Body of pancreas (tissue), 4 donors: ENCODE data around the gene CTTN. TPM values are rescaled to one million over a fixed set of nuclear protein-coding genes. Genes with fewer than 3 reads are reported as not detected.
"Not testable (repeated sequence)": the region's sequence is repeated elsewhere in the genome, so short reads cannot be mapped to it uniquely, and the experiment has no call there.

Source experiments
- ATAC-seq: fragments of 150-250 bp; one replicate; pipeline ENCODE4 v1.9.1; 2016
- DNase-seq, 4 donors: peaks; one replicate each; pipeline ENCODE4 v3.0.0-alpha.2; 2019
- H3K27ac ChIP-seq, 4 donors: fragments of 200-600 bp; sonication (generic); 1 replicate in 3 of 4; 2 replicates in 1 of 4; pipeline versions ENCODE4 v1.5.1 to v1.6.1; 2016 to 2019; ENCODE audit warnings: mild to moderate bottlenecking in 1 of 4, mixed read lengths in 1 of 4, moderate library complexity in 1 of 4
- H3K27me3 ChIP-seq, 2 donors: fragments of 200-600 bp; sonication (generic); one replicate each; pipeline ENCODE4 v1.6.0; 2016; ENCODE audit warnings: mild to moderate bottlenecking in 1 of 2
- H3K36me3 ChIP-seq, 2 donors: fragments of 200-600 bp; sonication (generic); replicated peaks in 1 of 2; 2 replicates each; pipeline ENCODE4 v1.5.1; 2016; ENCODE audit warnings: low read depth in 2 of 2; ENCODE audit not compliant: insufficient read depth in 1 of 2
- H3K4me1 ChIP-seq: fragments of 200-600 bp; sonication (generic); one replicate; pipeline ENCODE4 v1.6.0; 2016
- H3K4me3 ChIP-seq, 2 donors: fragments of 200-600 bp; sonication (generic); 1 replicate in 1 of 2; 2 replicates in 1 of 2; pipeline ENCODE4 v1.5.1; 2016 to 2019
- H3K9me3 ChIP-seq, 3 donors: fragments of 200-600 bp; sonication (generic); 1 replicate in 2 of 3; 2 replicates in 1 of 3; pipeline ENCODE4 v1.5.1; 2016
- POLR2A ChIP-seq, 3 donors: fragments of 450-650 bp; IDR thresholded peaks; one replicate each; pipeline ENCODE4 v1.6.1; 2016; ENCODE audit warnings: antibody characterized with exemption in 3 of 3, mild to moderate bottlenecking in 2 of 3
- WGBS, 2 donors: methylation state at CpG; one replicate each; pipeline ENCODE4 v1.1.5; 2017; 5-methylcytosine and 5-hydroxymethylcytosine counted together
- intact Hi-C: fragments of 100-400 bp; cut with DNase I; formaldehyde crosslinking; loops from one replicate; pipeline ENCODE4 v1.15.1; 2023
- total RNA-seq, 2 donors: library from RNA; depleted of rRNA; stranded (reverse); fragments of >200 nt; gene quantifications; one replicate each; pipeline ENCODE4 v1.1.0, GENCODE V29; 2016
- TF ChIP-seq, protein P1 (sequence below), 7 experiments: fragments of 450-650 bp in 4 of 7; fragments of 200-600 bp in 3 of 7; sonication (generic) in 3 of 7; IDR thresholded peaks; one replicate each; pipeline ENCODE4 v1.5.1; 2016 to 2019; ENCODE audit warnings: antibody characterized with exemption in 7 of 7

The CTTN gene
- total RNA-seq, 2 donors from 2014 or later = 126 to 197 TPM

DNA sequence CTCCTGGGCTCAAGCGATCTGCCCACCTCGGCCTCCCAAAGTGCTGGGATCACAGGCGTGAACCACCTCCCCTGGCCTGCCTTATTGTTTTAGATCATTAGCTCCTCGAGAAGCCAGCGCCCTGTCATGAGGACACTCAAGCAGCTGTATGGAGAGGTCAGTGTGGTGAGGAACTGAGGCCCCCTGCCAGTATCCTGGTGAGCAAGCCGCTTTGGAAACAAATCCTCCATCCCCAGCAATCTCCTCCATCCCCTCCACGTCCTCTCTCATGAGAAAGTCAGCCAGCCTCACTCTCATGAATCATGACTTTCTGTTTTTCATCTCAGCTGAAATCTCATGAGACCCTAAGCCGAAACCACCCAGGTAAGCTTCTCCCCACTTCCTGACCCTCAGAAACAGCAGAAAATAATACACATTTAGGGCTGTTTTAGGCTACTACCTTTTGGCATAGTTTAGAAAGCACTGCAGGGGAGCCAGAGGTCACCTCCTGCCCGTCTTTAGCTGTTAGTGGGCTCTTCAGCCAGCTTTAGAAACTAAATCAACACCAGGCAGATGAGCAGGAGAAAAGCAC lies 56.0 kb downstream of the CTTN start:
- Histone ChIP-seq H3K27me3 (no peaks in the 10 kb centered on the region), H3K9me3 (peaks cover 0 to 5% (median 0%) of the 10 kb centered on the region in 3 donors), H3K4me1 (no peaks in the 10 kb centered on the region), H3K36me3 (no peaks in the 10 kb centered on the region), H3K4me3 (no peak overlapping the region), H3K27ac (no peak overlapping the region)
- WGBS, 2 donors = 78 to 79% methylated on average over 9 of the region's 9 CpGs
- ATAC-seq = no peak
- intact Hi-C loops = no loop called here
- no peak for DNase-seq
- TF ChIP-seq POLR2A (IDR thresholded peaks at IDR 0.05) = no peak
- TF ChIP-seq, protein P1, sequence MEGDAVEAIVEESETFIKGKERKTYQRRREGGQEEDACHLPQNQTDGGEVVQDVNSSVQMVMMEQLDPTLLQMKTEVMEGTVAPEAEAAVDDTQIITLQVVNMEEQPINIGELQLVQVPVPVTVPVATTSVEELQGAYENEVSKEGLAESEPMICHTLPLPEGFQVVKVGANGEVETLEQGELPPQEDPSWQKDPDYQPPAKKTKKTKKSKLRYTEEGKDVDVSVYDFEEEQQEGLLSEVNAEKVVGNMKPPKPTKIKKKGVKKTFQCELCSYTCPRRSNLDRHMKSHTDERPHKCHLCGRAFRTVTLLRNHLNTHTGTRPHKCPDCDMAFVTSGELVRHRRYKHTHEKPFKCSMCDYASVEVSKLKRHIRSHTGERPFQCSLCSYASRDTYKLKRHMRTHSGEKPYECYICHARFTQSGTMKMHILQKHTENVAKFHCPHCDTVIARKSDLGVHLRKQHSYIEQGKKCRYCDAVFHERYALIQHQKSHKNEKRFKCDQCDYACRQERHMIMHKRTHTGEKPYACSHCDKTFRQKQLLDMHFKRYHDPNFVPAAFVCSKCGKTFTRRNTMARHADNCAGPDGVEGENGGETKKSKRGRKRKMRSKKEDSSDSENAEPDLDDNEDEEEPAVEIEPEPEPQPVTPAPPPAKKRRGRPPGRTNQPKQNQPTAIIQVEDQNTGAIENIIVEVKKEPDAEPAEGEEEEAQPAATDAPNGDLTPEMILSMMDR (IDR thresholded peaks at IDR 0.05) = no peak

DNA sequence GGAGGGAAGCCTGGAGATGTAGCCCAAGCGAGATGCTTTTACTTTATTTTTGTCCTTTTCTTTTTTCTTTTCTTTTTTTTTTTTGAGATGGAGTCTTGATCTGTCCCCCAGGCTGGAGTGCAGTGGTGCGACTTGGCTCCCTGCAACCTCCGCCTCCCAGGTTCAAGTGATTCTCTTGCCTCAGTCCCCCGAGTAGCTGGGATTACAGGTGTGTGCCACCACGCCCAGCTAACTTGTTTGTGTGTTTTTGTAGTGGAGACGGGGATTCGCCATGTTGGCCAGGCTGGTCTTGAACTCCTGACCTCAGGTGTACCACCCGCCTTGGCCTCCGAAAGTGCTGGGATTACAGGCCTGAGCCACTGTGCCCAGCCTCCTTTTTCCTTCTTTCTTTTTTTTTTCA lies 56.5 kb downstream of the CTTN start:
- WGBS, 2 donors = 82 to 83% methylated on average over 8 to 9 of the region's 9 CpGs
- H3K27me3 ChIP-seq, H3K4me1 ChIP-seq, H3K9me3 ChIP-seq, DNase-seq, H3K4me3 ChIP-seq, ATAC-seq, intact Hi-C loops, H3K36me3 ChIP-seq, H3K27ac ChIP-seq: not testable (repeated sequence)

DNA sequence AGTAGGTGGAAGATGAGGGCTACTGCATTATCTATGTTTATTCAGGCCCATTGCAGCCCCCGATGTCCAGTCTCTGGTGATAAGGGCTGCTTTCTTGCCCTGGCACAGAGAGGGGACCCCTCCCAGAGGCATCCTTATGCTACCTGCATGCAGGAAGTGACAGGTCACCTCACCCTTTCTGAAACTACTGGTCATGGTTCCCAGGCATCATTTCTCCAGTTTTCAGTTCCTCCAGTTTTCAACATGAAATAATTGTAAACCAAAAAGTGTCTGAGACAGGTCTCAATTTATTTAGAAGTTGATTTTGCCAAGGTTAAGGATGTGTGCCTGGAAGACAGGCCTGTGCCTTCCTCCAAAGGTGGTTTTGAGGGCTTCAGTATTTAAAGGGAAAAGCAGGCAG lies 57.0 kb downstream of the CTTN start:
- intact Hi-C loops = no loop called here
- Histone ChIP-seq H3K4me3 (no peak overlapping the region), H3K27ac (no peak overlapping the region), H3K9me3 (no peaks in the 10 kb centered on the region), H3K36me3 (no peaks in the 10 kb centered on the region), H3K4me1 (no peaks in the 10 kb centered on the region), H3K27me3 (no peaks in the 10 kb centered on the region)
- TF ChIP-seq, protein P1 (IDR thresholded peaks at IDR 0.05) = no peak
- no peak for TF ChIP-seq POLR2A (IDR thresholded peaks at IDR 0.05)
- ATAC-seq = no peak
- whole genome bisulfite sequencing, 2 donors = 30 to 50% methylated on average over 1 of the region's 1 CpG
- DNase-seq = no peak

DNA sequence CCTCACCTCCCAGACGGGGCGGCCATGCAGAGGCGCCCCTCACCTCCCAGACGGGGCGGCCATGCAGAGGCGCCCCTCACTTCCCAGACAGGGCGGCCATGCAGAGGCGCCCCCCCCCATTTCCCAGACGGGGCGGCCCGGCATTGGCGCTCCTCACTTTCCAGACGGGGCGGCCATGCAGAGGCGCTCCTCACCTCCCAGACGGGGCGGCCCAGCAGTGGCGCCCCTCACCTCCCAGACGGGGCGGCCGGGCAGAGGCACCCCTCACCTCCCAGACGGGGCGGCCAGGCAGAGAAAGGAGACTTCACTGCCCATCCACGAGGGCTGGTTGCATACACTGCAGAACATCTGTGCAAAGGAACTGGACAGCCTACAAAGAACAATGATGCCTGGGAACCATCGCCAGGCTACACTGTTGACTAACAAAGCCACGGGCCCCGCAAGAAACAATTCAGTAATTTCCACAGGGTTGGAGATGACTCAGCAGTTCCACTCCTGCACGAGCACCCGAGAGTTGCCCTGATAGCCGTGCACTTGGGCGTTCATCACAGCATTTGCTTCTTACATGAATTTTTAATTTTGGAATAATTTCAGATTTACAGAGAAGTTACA lies 58.7 kb downstream of the CTTN start:
- WGBS, 2 donors = 63 to 75% methylated on average over 8 to 25 of the region's 31 CpGs
- Histone ChIP-seq H3K4me1 (no peaks in the 10 kb centered on the region), H3K36me3 (no peaks in the 10 kb centered on the region), H3K27me3 (no peaks in the 10 kb centered on the region), H3K27ac (no peak overlapping the region), H3K9me3 (no peaks in the 10 kb centered on the region), H3K4me3 (no peak overlapping the region)
- ATAC-seq (no peak), DNase-seq (no peak)
- intact Hi-C loops = no loop called here
- no peak for TF ChIP-seq POLR2A (IDR thresholded peaks at IDR 0.05)
- TF ChIP-seq, protein P1 (IDR thresholded peaks at IDR 0.05) = no peak

DNA sequence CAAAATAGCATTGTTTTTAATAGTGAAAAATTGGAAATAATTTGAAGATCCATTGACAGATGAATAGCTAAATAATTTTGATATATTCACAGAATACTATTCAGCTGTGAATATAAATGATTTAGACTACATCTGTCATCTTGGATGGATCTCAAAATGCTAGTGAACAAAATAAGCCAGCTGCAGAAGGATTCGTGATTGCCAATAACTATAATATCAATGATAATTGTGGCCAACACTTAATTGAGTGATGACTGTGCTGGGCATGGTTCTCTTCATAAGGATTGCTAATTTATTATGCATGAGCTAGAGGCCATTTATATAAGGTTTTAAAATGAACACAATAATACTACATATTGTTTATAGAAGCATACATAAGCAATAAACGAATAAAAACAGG lies 60.4 kb downstream of the CTTN start:
- H3K4me3 ChIP-seq = no peak overlapping the region
- intact Hi-C loops = no loop called here
- ATAC-seq (no peak), DNase-seq (no peak)
- no peak for TF ChIP-seq POLR2A (IDR thresholded peaks at IDR 0.05)
- TF ChIP-seq, protein P1 (IDR thresholded peaks at IDR 0.05) = no peak
- H3K36me3 ChIP-seq = no peaks in the 10 kb centered on the region
- no peak overlapping the region for H3K27ac ChIP-seq
- no peaks in the 10 kb centered on the region for H3K4me1 ChIP-seq
- 70 to 71% methylated on average over 2 of the region's 2 CpGs for WGBS, 2 donors
- no peaks in the 10 kb centered on the region for H3K9me3 ChIP-seq
- no peaks in the 10 kb centered on the region for H3K27me3 ChIP-seq
